ENCODE data around the gene WAS.
A peak's percentile ranks its signal among the peaks of the same experiment; 100 is the strongest.

The WAS gene

GRCh38 chrX:48736878-48737212, 53.2 kb downstream of the WAS start:
- no peak for TF ChIP-seq CTCF (IDR thresholded peaks at IDR 0.05; ENCODE audit: low read depth, low read length)

GRCh38 chrX:48737213-48737938, 53.8 kb downstream of the WAS start:
- peak overlapping the region; percentile 67 for H3K4me3 ChIP-seq (ENCODE audit: low read depth, low read length)
- no peak for TF ChIP-seq CTCF (IDR thresholded peaks at IDR 0.05; ENCODE audit: low read depth, low read length)

More at GRCh38 chrX:48736878-48737212, 53.2 kb downstream of the WAS start:
- H3K4me3 ChIP-seq (ENCODE audit: low read depth, low read length): peak overlapping the region; percentile 33; the same call in 1 of the 2 replicates

- H3K4me3 ChIP-seq (ENCODE audit: low read depth, low read length): peak overlapping the region; percentile 67
- no peak for TF ChIP-seq CTCF (IDR thresholded peaks at IDR 0.05; ENCODE audit: low read depth, low read length)
Measured at GRCh38 chrX:48737940-48738339, 54.3 kb downstream of the WAS start.
